GM21390 (cell line): ENCODE data around the gene CHRM1.

Source experiments
- ATAC-seq: cut with Tn5 transposase; IDR thresholded peaks from one replicate; pipeline ENCODE4 v1.9.1; 2021; ENCODE audit not compliant: unreplicated experiment

The CHRM1 gene

GRCh38 chr11:62926680-62927455, 5.7 kb upstream of the CHRM1 start:
- ATAC-seq = no peak

DNA sequence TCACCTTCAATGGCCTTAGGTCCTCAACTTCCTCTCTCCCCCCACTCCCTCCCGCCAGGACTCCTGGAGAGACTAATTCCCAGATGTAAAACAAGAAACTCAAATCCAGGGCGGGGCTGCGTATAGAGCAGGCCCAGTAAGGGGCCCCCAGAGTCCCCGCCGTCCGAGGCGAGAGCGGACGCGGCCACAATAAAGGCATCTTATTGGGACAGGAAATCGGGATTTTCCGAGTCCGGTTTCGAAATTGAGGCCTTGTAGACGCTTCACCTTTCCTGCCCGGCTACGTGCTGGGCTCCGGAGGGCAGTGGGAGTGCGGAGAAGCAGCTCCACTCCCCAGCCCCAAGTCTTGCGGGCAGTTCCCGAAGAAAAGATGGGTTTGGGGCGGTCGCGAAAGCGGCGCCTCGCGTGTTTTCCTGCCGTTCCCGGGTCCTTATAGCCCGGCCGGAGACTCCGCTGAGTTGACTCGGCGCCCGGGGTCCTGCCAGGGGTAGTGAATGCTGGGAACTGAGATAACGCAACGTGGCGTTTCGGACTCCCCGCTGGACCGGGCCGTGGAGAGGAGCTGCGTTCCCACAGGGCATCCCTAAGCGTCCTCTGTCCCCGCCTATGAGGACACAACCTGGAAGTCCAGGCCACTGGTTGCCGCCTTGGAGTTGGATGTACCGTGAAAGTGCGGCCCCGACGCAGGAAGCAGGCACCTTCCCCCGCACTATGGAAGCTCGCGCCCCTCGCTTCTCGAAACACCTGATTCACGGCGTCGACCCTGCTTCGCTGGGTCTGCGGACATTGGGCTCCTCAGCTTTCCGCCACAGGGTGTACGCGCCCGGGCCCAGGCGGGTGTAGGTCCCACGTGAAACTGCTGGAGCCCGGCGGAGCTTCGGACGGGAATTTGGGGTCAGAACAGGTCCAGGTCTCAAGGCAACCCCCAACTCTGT, 4.8 kb upstream of the CHRM1 start:
- no peak for ATAC-seq

- ATAC-seq = no peak
Measured at GRCh38 chr11:62925308-62925707, 4.1 kb upstream of the CHRM1 start.

GRCh38 chr11:62923601-62924411, 2.6 kb upstream of the CHRM1 start:
- ATAC-seq = no peak

DNA sequence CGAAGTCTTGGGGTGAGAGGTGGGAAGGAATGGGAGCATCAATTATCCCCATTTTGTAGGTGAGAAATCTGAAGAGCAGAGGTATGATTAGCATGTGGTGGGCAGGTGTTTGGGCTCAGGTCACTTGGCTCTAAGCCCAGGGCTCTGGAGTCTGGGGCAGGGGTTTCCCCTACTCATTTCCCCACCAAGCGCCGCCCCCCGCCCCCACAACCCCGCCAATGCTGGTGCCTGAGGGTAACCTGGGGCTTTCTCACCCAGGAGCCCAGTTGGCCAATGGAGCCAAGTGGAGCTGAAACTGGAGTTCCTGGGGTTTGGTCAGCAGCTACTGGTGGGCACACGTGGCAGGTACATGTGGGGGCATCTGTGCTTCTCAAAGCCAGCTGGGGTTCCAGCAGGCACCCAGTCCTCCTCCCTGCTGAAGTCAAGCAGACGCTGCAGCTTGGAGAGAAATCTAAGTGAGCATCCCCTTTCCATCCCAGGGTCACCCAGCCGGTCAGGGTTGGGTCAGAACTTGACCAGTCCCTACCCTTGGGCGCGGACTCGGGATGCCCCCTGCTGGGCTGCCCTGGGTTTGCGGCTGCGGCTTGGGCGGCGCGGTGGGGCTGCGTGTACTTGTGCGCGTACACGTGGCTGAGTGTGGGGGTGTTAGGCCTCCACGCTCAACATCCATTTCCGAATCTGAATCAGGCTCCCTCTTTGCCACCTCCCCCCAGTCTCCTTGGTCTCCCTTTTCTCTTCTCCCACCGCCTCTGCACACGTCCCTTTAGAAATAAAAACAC, 1.7 kb upstream of the CHRM1 start:
- ATAC-seq = no peak

DNA sequence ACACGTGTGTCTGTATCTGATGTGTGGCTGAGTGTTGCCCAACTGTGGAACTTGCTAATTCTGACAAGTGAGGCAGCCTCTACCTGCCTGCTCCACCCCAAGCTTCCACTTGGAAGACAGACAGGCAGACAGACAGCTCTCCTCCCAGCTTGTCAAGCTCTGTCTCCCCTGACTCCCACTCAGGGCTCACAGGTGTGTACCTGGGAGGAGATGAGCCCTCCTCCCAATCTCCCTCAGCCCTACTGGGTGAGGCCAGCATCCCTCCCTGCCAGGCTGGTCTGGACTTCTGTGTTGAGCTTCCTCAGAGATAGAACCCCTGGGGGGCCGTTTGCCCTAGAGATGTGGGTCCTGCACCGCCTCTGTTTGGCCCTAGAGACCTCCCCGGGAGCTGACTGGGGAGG, 1.0 kb upstream of the CHRM1 start:
- no peak for ATAC-seq

DNA sequence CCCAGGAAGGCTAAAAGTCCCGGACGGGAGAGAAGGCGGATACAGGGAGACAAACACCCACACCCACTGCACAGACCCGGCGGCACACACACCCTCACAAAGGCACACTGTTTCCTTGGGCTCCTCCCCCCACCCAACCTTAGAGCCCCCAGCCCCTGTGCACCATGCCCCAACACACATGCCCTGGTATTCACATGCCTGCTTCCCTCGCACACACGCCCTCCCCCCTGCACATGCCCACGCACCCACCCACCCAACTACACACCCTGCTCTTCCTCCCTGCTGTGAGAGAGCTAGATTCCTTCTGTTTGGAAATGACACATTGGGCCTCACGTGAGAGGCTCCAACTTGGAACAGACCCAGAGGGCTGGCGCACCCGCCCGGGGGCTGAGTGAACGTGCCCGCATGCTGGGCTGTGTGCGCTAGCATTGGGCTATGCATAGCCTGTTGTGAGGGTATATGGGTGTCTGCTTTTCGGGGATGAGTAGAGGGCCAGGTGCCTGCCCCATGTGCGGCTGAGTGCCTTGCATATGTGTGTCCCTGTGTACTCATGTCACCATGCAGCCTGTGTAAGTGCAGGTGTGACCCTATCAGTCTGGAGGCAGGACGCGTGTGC, 518 bp upstream of the CHRM1 start:
- no peak for ATAC-seq

DNA sequence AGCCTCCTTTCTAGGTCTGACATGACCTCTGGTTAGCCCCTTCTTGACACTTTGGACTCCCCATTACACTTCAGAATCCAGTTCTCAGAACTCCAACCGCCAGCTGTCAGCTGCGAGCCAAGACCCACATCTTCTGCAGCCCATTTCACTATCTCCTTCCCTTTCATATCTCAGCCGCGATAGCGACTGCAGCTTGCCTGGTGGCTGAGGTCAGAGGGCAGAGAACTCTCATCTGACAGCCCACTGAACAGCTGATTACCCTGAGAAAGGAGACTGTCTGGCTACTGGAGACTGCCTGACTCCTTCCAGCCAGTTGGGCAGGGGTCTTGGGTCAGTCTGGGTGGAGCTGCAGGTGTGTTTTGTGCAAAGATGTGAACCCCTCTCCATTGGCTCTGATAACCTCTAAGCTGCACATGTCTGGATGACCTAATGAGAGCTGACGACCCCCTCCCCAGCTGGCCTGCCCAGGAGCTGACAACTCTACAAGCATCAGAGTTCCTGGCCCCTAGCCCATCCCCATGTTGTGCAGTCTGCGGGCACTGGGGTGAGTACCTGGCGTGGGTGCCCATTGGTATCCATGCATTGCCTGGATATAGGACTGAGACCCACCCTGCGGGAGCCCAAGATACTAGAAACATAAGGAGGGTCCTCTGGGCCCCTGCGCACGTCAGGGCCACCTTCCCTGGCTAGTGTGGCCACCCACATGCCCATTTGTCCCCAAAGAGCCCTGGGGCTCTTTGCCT, 1.1 kb downstream of the CHRM1 start:
- no peak for ATAC-seq

DNA sequence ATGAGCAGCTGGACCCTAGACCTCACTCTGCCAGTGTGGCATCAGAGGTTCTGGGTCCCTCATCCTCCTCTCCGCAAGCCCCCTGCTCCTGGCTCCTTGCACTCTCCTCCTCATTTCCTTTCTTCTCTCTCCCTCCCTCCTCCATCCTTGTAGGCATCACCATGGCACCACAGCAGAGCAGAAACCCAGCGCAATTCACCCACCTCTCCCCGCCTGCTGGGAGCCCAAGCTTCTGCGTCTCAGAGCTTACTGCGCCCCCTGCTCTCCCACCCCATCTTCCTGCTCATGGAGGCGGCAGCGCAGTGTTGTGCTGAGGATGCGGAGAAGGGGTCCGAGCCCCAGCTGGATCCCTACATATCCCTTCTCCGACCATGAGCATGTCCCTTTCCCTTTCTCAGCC, 1.7 kb downstream of the CHRM1 start:
- no peak for ATAC-seq

DNA sequence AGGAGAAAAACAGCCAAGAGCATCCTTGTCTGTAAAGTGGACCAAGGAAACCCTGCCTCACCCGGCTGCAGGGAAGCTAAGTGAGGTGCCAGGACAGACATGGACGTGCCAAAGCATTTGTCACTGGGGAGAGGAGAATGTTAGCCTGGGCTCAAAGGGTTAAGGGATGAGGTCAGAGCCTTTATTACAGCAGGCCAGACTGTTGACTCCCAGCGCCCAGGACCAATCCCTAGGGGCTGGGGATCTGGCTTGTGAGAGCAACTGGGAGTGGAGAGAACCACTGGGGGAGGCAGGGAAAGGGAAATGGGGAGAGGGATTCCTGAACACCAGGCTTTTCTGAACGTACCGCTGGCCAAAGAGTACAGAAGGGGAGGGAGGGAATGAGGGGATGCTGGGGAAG, 2.6 kb downstream of the CHRM1 start:
- ATAC-seq = no peak

DNA sequence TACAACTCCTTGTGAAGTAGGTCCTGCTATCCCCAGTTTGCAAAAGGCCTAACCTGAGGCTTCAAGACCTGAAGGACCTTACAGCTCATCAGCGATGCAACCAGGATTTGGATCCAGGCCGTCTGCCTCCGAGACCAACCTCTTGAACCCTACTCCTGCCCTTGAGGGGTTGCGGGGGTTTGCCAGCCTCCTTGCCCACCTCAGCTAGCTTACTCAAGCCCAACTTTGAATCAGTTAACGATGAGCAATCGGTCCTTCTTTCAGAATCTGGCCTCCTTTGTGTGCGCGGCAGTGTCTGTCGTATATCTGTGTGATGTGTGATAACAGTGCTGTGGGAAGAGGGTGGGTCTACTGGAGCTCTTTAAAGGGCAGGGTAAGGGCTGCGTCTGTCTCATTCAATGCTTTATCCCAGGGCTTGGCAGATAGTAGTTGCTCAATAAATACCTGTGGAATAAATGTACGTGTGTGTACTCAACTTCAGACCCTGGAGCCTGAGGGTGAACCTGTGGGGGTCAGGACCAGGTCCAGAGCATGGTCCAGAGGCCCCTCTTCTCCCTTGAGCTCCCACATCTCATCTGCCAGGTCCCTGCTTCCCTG, 3.2 kb downstream of the CHRM1 start:
- no peak for ATAC-seq

- no peak for ATAC-seq
Measured at GRCh38 chr11:62914416-62914815, 6.7 kb downstream of the CHRM1 start.

- no peak for ATAC-seq
Measured at GRCh38 chr11:62912268-62912667, 8.9 kb downstream of the CHRM1 start.

DNA sequence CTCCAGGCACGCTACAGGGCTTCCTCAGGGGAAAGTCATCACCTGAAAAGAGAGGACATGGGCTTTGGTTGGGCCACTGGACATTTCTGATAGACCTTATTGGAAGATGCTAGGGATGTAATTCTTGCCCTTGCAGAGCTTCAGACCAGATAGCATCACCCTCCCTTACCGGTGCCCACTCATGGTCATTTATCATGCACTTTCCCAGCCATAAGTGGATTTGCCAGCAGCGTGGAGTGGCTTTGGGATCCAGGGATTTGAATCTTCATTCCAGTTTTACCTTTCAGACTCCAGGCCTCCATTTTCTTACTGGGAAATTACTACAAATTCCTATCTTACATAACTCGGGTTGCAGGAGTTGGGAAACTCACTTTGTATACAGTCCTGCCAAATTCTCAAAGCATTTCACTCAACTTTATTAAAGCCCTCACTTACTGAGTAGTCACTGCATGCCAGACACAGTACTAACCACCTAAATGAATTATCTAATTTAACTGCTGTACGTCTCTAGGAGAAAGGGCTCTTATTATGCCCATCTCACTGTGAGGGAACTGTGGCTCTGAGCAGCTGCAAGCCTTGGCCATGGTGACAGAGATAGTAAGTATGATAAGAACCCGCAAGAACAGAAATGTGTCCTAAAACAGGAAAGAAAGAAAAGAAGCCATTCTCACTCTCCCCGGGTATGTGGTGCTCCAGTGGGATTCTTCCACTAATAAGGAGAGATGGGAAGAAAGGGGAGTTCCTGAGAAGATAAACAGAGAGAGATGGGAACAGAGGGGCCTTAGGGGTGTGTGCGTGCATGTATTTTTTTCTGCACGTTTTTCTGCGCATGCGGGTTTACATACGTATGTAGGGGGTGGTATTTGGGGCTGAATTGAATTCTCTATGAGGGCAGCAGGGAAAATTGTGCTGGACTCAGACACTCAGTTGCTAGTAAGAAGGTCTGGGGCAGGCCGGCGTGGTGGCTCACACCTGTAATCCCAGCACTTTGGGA, 9.7 kb downstream of the CHRM1 start:
- ATAC-seq = no peak

- ATAC-seq = no peak
Measured at GRCh38 chr11:62910141-62910882, 10.9 kb downstream of the CHRM1 start.

GRCh38 chr11:62909107-62909894, 11.9 kb downstream of the CHRM1 start:
- no peak for ATAC-seq
